ENCODE data around the gene TSPAN13.

TSPAN13 gene

DNA sequence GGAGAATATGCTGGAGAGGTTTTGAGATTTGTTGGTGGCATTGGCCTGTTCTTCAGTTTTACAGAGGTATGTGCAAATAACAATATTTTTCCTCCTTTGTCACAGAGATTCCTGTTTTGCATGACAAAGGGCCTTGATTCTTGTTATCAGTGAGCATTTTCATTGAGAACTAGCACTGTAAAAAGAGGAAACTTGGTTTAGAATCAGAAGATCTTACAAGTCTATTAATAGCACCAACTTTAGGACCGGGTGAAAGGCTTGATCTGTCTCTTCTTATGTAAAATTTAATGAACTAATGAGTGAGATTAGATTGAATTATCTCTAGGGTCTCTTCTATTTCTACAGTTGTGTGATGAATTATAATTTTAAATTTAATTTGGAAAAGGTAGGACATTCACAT, 25.5 kb downstream of the TSPAN13 start:
- DNase-seq (ENCODE audit: low read depth): no peak
- no peak overlapping the region for H3K4me3 ChIP-seq (ENCODE audit: low read depth, low read length)
- TF ChIP-seq, protein P1, sequence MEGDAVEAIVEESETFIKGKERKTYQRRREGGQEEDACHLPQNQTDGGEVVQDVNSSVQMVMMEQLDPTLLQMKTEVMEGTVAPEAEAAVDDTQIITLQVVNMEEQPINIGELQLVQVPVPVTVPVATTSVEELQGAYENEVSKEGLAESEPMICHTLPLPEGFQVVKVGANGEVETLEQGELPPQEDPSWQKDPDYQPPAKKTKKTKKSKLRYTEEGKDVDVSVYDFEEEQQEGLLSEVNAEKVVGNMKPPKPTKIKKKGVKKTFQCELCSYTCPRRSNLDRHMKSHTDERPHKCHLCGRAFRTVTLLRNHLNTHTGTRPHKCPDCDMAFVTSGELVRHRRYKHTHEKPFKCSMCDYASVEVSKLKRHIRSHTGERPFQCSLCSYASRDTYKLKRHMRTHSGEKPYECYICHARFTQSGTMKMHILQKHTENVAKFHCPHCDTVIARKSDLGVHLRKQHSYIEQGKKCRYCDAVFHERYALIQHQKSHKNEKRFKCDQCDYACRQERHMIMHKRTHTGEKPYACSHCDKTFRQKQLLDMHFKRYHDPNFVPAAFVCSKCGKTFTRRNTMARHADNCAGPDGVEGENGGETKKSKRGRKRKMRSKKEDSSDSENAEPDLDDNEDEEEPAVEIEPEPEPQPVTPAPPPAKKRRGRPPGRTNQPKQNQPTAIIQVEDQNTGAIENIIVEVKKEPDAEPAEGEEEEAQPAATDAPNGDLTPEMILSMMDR (conservative IDR thresholded peaks at IDR 0.05; ENCODE audit: low read depth, low read length): no peak

DNA sequence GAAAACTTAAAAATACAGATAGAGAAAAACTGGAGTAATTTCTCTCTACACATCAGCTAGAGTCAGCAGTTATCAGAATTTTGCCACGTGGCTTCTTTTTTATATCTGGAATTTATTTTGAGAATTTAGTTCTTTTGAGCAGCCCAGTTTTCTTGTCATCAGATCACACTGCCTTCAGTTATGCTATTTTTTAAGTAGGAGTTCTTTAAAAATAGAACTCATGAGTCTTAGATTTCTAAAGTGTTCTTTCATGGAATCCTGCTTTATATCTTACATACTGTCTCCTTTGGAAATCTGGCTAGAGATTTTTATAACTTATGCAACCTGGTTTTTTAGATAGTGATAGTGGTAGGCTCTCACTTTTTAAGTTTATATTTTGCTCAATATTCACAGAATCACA, 27.0 kb downstream of the TSPAN13 start:
- no peak for DNase-seq (ENCODE audit: low read depth)
- TF ChIP-seq, protein P1 (conservative IDR thresholded peaks at IDR 0.05; ENCODE audit: low read depth, low read length): no peak
- H3K4me3 ChIP-seq (ENCODE audit: low read depth, low read length): no peak overlapping the region

DNA sequence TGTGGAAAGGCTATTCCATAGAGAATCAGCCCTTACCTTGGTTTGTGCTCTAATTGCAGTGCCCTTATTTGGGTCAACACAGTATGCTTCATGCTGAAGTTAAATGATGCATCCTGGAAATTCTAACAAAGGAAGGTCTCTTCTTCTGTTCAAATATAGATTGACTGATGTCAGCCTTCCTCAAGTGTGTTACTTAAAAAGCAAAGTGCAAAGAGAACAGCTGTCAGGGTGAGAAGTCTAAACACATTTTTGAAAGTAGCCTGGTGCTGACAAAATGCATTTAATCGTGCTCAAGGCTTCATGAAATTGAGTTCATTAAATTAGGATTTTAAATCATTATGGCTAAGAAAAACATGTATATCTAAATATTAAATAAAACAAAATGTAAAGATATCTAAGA, 31.8 kb downstream of the TSPAN13 start:
- TF ChIP-seq, protein P1 (conservative IDR thresholded peaks at IDR 0.05; ENCODE audit: low read depth, low read length): no peak
- no peak for DNase-seq (ENCODE audit: low read depth)
- H3K4me3 ChIP-seq (ENCODE audit: low read depth, low read length): no peak overlapping the region

DNA sequence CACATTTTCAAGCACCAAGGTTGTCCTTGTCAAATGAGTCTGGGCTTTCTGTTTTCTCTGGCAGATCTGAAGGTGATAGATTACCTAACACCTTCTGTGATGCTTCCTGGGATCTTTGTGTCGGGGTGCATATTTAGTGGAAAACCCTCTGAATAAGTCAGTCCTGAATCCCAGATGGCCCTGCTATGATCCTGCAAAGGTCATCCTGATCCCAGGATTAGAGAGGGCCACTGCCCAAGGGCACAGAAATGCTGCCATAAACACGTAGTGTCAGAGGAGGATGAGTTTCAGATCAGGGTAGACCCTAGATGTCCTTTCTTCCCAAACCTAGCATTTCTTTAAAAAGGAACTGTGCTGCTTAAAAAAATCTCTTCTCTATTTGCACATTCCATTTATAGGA, 32.3 kb downstream of the TSPAN13 start:
- no peak overlapping the region for H3K4me3 ChIP-seq (ENCODE audit: low read depth, low read length)
- TF ChIP-seq, protein P1 (conservative IDR thresholded peaks at IDR 0.05; ENCODE audit: low read depth, low read length): no peak
- no peak for DNase-seq (ENCODE audit: low read depth)

DNA sequence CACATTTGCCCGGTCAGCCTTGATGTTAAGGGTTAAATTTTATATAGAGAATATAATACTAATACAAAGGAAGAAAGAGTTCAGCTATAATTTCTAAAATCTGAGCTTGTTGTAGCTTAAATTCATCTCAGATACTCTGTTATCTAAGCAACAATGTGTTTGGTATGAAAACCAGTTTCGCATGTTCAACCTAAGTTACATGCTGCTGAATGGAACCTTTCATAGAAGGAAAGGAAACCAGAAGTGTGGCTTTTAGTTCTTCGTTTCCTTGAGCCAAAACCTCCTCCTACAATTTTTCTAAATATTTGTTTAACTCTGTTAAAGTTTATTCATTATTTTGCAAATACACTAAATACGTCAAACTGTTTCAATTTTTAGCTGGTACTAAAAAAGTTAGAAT, 32.7 kb downstream of the TSPAN13 start:
- TF ChIP-seq, protein P1 (conservative IDR thresholded peaks at IDR 0.05; ENCODE audit: low read depth, low read length): no peak
- H3K4me3 ChIP-seq (ENCODE audit: low read depth, low read length): no peak overlapping the region
- DNase-seq (ENCODE audit: low read depth): no peak

DNA sequence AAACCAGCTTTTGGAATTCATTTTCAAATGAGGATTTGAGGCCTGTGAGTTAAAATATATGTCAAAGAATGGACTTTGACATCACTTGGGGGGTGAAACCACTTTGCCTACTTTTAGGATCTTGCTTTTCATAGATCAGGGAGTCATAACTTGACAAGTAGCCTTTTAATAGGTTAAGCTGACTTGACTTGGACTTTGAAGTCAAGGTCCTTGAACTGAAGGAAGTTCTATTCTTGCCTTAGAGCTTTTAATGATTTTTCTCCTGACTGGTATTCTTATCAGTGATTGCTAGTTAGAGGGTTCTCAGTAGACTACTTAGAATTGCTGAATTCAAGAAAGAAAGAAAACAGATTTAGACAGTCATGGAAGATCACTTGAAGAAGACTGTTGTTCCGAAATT, 33.6 kb downstream of the TSPAN13 start:
- no peak overlapping the region for H3K4me3 ChIP-seq (ENCODE audit: low read depth, low read length)
- DNase-seq (ENCODE audit: low read depth): no peak
- TF ChIP-seq, protein P1 (conservative IDR thresholded peaks at IDR 0.05; ENCODE audit: low read depth, low read length): no peak

DNA sequence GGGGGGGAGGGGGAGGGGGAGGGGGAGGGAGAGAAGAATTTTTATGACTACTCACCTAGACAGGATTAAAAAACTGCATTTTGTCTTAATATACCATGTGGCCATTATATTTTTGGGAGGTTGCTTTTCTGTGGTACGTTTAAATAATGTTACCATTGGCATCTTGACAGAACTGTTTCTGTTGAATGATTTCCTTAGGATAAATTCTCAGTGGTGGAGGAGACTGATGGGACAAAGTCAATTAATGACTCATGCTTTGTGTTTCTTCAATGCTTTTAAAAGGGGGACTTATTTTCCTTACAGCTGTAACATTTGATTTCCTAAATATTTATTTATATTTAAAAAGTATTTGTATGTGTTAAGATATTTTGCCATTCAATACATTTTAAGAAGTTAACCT, 37.5 kb downstream of the TSPAN13 start:
- TF ChIP-seq, protein P1 (conservative IDR thresholded peaks at IDR 0.05; ENCODE audit: low read depth, low read length): no peak
- DNase-seq (ENCODE audit: low read depth): no peak
- H3K4me3 ChIP-seq (ENCODE audit: low read depth, low read length): no peak overlapping the region

Data from choroid plexus epithelial cell (primary cell).